Stomach (tissue), 4 donors: Measurements from ENCODE around the gene DYRK1B.

Source experiments
- POLR2A ChIP-seq, 4 donors: fragments of 450-650 bp; IDR thresholded peaks; one replicate each; pipeline ENCODE4 v1.6.1; 2016; ENCODE audit warnings: antibody characterized with exemption in 4 of 4, control low read depth in 2 of 4, mild to moderate bottlenecking in 1 of 4, moderate library complexity in 1 of 4
- POLR2AphosphoS5 ChIP-seq, 3 donors: sonication (generic); formaldehyde crosslinking; IDR thresholded peaks; one replicate each; pipeline ENCODE4 v1.6.1; 2016; ENCODE audit warnings: antibody characterized with exemption in 3 of 3

DNA sequence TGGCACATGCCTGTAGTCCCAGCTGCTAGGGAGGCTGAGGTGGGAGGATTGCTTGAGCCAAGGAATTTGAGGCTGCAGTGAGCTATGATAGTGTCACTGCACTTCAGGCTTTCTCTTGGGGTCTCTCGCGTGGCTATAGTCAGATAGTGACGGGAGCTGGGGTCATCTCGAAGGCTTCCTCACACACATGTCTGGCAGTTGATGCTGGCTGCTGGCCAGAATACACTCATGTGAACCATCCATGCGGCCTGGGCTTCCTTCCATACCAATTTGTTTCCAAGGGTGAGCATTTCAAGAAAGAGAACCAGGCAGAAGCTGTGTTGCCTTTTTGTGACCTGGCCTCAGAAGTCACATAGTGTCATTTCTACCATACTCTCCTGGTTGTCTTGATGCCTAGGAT, 28.9 kb downstream of the DYRK1B start:
- TF ChIP-seq POLR2A (IDR thresholded peaks at IDR 0.05), result no peak
- no peak for TF ChIP-seq POLR2AphosphoS5 (IDR thresholded peaks at IDR 0.05)
